DMS153 (cell line): ENCODE results near the gene HM13.
"Not testable (repeated sequence)": the region's sequence is repeated elsewhere in the genome, so short reads cannot be mapped to it uniquely, and the experiment has no call there.

Source experiments
- DNase-seq: peaks from one replicate; lab custom pipeline; 2025; lab: John Stamatoyannopoulos, UW

HM13 gene, protein sequence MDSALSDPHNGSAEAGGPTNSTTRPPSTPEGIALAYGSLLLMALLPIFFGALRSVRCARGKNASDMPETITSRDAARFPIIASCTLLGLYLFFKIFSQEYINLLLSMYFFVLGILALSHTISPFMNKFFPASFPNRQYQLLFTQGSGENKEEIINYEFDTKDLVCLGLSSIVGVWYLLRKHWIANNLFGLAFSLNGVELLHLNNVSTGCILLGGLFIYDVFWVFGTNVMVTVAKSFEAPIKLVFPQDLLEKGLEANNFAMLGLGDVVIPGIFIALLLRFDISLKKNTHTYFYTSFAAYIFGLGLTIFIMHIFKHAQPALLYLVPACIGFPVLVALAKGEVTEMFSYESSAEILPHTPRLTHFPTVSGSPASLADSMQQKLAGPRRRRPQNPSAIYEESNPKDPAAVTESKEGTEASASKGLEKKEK

DNA sequence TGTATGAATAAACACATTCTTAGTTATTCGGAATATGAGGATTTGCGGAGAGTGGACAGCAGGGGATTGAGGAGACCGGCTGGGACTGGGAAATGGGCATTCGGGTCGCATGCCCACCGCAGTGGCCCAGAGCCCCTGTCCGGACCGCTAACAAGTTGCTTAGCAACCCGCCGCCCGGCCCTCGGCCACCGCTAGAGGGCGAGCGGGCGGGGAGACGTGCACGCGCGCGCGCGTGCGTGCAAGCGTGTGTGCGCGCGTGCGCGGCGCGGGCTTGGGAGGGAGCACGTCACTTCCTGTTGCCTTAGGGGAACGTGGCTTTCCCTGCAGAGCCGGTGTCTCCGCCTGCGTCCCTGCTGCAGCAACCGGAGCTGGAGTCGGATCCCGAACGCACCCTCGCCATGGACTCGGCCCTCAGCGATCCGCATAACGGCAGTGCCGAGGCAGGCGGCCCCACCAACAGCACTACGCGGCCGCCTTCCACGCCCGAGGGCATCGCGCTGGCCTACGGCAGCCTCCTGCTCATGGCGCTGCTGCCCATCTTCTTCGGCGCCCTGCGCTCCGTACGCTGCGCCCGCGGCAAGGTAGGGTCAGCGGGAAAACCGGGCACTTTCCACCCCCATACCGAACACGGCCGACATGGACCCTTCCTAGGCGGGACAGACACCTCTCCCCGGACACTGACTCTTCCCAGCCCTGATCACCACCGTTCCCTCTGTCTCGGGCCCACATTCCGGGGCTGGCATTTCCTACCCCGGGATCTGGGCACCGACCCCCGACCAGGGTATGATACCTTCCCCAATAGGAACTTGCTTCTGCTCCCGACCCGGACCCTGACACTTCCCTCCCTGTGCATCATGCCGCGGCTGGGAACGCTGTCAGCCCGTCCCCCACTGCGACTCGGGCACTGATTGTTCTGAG lies at the start of gene HM13:
TSS of gene HM13 (plus strand) at position 289 of the 918 bp plus-strand sequence. CDS start at position 399, 110 bp downstream.
- peak; percentile 87 for DNase-seq

DNA sequence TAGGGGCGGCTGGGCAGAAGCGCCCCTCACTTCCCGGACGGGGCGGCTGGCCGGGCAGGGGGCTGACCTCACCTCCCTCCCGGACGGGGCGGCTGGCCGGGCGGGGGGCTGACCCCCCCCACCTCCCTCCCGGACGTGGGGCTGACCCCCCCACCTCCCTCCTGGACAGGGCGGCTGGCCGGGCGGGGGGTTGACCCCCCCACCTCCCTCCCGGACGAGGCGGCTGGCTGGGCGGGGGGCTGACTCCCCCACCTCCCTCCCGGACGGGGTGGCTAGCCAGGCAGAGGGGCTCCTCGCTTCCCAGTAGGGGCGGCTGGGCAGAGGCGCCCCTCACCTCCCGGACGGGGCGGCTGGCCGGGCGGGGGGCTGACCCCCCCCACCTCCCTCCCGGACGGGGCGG lies 43.3 kb upstream of the HM13 start:
- not testable (repeated sequence) for DNase-seq

DNA sequence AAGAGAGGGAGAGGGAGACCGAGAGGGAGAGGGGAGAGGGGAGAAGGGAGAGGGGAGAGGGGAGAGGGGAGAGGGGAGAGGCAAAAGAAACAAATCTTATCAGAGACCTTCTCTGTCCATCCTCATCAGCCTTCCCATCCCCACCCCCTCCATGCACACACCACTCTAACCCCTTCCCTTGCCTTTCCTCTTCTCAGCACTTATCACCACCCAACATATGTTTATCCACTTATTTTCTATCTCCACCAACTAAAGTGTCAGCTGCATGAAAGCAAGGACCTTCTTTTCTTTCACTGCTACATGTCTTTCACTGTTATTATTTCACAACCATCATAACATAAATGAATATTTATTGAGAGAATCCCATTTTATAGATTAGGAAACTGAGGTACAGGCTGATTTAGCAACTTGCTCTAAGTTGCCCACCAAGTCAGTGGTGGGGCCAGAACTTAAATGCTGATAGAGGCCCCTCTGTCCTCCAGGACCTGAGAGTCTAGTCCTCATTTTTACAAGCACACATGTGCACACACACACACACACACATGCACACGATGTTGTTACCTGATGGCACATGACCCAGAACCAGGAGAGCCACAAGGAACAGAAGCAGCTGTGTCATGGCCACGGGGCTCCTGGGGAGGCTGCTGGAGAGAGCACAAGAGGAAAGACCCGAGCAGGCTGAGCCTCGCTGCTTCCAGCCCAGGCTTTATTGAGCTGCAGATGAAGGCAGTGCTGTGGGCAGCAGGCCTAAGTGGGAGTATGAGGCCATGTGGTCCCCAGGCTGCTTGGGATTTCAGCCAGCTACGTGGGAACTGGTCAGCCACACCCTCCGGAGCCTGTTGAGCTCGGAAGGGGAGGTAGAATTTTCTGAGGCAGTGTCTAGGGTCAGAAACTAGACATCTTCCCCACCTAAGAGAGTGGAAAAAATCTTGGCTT lies 41.6 kb upstream of the HM13 start:
- DNase-seq: no peak

DNA sequence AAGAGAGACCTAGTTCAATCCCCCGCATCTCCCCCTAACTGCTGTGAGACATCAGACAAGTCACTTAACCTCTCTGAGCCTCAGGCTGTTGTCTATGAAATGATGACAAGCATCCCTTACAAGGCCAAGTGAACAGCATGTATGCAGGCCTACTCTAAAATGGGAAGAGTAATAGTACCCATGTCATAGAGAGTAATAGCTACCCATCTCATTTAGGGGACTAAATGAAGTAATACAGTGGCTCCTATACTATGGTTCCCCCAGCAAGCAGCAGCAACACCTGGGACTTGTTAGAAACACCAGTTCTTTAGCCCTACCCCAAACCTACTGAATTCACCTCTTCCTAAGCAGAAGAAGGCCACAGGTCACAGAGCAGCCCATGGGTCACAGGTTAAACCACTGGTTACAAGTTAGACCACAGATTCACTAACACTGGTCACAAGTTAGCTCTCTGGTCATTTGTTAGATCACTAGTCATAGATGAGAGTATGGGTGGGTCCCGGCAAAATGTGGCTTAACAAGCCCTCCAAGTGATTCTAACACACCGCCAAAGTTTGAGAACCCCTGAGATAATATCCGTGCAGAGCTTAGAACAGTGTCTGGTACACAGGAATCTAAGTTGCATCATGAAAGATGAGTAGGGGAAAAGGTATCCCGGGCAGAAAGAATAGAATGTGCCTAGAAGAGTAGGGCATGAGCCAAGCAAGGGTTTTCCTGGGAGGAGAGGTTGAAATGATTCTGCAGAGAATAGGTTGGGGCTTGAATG lies 40.7 kb upstream of the HM13 start:
- DNase-seq: no peak

DNA sequence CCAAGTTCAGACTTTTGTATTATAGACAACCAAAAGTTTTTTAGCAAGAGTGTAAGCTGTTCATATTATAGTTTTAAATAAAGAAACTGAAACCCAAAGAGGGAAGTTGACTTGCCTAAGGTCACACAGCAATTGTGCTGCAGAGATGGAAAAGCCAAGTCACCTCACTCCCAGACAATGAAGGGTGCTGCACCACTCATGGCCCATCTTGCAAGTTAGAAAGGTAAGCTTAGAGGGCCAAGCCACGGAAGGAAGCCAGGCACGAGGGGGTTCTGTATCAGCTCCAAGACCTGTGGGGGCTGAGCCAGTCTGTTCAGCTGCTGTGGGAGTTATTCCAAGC lies 40.2 kb upstream of the HM13 start:
- DNase-seq: no peak

DNA sequence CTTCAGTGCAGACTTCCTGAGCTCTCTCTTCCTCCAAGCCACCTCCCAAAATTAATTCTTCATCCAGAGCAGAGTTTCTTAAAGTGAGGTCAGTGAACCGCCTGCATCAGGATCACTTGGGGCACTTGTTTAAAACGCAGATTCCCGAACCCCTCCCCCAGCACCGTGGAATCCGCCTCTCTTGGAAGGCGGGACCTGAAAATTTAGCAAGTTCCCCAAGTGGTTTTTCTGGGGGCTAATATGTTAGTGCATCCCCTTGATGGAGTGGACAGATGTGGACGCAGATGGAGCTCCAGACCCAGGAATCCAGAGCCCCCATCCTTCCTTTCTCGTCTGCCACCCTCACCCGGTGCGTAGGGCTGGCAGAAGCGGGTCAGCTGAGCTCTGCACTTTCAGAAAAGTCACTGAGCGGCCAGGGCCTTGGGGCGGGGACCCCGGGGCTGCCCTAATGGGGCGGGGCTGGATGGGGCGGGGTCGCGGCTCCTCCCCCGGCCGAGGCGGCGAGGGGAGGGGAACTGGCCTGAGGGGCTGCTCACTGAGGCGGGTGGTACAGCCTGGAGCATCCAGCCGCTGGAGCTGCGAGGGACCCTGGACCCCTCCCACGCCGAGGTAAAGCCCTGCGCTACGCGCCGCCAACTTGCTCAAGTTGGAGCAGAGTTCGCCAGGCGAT lies 39.3 kb upstream of the HM13 start, which contains the start of the genes DEFB124 and REM1:
TSS of gene DEFB124 (minus strand) at position 370 of the 670 bp plus-strand sequence. CDS start 2,114 bp downstream, outside the sequence.
TSS of gene REM1 (plus strand) at position 531 of the 670 bp plus-strand sequence. CDS start 1,158 bp downstream, outside the sequence.
- no peak for DNase-seq

DNA sequence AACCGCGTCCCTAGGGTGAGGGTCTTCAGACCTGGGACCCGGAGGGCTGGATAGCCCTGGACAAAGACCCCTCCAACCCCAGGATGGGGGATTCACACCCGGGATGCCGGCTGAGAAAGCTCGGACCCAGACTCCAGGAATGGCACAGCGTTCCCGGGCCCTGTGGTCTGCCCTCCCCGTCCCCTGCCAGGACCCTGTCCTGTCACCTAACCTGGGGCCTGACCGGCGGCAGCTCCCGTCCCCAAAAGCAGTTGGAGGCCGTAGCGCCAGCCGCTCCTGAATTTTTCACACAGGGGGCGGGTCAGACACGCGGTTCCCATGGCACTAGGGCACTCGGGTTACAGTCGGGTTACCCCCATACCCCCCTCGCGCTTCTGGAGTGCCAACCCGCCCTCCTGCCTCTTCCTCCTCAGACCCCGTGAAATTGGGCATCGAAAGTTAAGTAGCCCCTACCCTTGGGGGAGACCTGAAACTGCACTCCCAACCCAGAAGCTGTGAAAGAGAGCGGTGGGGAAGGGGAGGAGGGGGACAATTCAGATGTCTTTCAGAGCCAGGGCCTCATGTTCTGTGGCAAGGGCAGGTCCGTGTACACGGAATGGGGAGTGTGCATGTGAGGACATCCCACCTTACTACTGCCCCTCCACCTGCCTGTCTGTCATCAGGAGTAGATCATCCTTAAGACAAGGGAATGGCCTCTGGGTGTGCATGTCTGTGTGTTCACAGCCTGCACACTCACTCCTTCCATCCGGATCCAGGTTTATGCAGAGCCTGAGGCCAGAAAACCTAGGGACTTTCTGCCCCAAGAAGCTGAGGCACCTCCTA lies 38.6 kb upstream of the HM13 start:
- no peak for DNase-seq

DNA sequence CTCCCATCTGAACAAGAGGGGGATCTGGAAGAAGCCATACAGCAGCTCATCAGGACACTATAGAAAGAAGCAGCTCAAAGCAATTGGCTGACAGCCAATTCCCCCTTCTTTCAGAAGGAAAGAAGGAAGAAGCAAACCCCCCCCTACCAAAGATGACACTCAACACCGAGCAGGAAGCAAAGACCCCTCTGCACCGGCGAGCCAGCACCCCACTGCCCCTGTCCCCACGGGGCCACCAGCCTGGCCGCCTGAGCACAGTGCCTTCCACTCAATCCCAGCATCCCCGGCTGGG lies 38.0 kb upstream of the HM13 start:
- no peak for DNase-seq

DNA sequence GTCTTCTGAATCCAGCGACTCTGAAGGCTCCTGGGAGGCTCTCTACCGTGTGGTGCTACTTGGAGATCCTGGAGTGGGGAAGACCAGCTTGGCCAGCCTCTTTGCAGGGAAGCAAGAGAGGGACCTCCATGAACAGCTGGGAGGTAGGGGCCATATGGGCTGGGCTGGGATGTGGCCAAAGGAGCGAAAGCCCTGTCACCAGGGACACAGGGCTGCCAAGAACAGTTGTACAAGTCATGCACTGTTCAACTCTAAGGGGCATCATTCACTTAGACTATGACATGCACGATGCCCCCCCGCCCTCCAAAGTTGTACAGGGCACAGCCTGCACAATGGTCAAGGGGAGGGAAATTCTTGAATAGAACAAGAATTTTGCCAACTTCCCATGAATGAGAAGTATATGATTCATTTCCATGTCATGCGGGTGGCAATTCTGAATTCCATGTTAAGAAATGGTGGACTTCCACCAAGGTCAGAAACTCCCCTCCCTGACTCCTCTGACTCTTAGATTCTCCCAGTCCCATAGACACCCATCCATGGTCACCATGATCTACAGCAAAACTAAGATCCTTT lies 37.5 kb upstream of the HM13 start:
- DNase-seq: no peak

DNA sequence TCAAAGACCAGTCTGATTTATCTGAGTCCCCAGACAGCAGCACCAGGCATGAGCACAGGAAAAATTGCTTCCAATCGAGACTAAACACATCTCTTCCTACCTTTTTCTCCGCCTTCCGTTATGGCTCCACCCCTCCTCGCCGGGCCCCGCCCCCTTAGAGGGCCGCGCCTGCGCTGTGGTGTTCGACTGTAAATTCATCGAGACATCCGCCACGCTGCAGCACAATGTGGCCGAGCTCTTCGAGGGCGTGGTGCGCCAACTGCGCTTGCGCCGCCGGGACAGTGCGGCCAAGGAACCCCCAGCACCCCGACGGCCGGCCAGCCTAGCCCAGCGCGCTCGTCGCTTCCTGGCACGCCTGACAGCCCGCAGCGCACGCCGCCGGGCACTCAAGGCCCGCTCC lies 30.2 kb upstream of the HM13 start:
- DNase-seq: no peak

DNA sequence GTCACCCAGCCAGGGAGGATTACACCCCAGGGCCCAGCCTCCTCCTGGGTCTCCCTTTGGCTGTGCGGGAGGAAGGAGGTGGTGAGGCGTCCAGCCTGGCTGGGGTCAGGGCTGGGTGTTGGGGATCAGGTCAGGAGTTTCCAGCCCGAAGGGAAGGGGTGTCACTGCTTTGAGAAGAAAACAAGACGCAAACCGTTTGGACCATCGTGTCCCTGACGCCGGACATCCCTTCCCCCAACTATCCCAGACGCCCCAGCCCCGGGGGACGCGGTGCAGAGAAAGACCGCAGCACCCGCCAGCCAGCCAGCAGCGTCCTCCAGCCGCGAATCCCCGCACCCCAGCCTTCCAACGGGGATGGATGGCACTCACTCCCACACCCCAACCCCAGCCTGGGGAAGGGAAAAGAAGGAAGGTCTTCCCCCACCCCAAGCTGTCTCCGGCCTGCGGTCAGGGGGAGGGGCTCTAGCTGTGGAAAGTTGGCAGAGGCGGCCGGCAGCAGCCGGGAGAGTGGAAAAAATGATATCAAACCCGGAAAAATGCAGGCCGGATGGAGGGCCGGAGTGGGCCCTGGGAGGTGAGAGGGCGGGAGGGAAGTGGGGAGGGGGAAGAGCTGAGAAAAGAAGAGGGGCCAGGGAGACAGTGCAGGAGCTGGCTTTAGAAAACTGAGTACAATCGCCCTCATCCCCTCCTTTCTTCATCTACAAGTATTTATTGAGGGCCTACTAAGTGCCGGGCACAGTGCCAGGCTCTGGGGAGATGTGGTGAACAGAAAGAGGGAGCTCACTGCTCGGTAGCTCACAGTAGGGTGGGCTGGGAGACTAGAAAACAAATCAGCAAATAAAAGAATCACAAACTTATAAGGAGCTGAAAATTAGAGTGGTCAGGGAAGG lies 28.5 kb upstream of the HM13 start:
- no peak for DNase-seq

DNA sequence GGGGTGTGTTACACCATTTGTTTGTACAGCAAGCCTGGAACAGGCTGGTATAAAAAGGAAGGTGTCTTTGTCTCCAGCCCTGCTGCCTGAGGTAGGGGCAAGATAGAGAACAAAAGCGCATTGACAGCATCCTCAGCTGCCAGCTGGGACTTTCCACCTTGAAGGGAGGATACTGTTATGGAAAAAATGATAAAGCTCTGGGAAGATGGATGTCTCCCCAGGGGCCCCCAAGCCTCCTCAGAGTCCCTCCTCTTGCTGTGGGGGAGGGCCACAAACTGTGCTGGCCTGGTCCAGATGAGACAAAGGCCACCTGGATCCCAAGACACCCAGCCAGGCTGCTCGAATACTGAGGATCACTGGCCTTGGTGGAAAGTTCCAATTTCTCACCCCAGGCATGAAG lies 26.1 kb upstream of the HM13 start:
- DNase-seq: no peak

DNA sequence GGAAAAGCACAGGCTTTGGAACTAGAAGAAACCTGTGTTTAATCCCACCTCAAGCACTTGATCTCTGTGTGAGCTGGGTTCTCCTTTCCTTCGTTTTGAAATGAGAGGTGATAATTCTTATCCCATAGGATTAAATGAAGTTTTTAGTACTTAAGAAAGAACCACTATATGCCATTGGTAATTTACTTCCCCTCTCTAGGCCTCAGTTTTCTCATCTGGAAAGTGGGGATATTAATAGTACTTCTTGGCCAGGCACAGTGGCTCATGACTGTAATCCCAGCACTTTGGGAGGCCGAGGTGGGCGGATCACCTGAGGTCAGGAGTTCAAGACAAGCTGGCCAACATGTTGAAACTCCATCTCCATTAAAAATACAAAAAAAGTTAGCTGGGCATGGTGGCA lies 25.1 kb upstream of the HM13 start:
- DNase-seq: no peak

DNA sequence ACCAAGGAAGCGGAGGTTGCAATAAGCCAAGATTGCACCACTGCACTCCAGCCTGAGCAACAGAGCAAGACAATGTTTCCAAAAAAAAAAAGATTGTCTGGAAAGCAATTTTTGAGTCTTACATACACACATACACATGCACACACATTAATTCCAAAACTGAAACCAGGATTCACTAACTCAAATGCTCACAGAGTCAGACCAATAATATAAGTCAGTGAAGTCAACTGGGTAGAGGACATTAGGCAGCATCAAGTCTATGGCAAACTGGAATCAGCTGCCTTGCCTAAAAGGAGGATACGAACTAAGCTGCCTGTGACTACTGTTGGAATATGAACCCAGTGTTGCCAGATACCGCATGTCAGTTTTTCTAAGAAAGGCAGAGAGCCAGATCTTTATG lies 23.5 kb upstream of the HM13 start:
- no peak for DNase-seq

DNA sequence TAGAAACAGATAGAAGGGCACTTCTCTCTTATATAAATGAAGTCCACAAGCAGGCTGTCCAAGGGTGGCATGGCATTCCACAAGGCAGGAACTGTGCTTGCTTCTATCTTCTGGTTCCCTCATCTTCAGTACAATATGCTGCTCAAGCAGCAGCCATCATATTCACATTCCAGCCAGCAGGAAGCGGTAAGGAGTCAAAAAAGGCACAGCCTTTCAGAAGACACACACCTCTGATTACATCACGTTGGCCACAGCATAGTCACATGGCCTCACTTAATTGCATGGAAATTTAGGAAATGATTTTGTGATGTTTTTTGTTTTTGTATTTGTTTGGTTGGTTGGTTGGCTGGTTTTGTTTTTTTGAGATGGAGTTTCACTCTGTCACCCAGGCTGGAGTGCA lies 20.1 kb upstream of the HM13 start:
- DNase-seq: no peak

DNA sequence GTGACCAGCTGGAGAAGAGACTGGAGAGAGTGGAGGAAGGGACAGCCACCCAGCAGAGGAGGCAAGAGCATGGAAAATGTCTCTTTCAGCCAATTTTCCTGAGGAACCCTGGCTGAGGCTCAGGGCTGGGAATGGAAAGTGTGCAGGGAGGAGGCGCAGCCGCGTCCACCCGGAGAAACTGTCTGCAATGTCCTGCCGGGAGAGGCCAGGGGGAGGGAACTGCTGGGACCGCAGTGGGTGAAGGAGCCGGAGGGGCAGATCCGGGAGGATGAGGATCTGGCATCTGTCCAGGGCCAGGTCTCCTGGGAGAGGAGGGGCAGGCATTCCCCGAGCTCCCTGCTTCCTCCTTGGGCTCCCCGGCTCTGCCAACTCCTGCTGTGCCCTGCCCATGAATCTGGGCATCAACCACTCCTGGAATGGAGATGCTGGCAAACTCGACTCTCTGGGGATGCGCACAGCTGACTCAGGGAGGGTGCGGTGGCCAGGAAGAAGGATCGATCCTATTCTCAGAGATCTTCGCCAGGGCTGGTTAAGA lies 17.4 kb upstream of the HM13 start:
- no peak for DNase-seq

DNA sequence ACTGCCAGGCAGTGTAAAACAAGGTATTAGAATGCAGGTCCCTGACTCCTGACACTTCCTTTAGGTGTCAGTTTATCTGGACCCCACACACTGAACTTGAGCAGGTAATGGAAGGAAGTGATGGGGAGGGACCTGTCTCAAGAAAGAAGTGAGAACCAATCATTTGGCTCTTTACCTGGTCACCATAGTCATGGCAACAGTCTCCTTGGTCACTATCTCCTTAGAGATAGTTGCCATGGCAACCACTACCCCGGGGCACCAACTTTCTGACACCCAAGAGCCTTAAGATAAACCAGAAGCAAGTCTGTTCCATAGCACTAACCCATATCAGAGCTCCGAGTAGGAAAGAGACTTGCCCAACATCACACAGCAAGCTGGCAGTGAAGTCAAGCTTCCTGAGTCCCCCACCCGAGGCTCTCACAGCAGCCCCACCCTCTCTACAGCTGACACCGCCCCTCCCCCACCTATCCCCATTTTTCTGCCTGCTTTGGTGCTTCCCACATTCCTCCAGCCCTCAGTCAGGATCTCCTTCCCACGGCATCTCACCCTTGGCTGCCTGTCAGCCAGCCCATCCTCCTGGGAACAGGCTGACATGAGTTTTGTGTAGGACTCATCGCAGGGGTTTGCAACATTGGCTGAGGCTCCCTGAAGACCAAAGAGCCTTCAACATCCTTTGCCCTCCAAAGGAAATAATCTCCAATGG lies 16.3 kb upstream of the HM13 start:
- DNase-seq: no peak
